Measurements from ENCODE around the gene NDUFB7.
"Not testable (repeated sequence)": the region's sequence is repeated elsewhere in the genome, so short reads cannot be mapped to it uniquely, and the experiment has no call there.

Gene NDUFB7

DNA sequence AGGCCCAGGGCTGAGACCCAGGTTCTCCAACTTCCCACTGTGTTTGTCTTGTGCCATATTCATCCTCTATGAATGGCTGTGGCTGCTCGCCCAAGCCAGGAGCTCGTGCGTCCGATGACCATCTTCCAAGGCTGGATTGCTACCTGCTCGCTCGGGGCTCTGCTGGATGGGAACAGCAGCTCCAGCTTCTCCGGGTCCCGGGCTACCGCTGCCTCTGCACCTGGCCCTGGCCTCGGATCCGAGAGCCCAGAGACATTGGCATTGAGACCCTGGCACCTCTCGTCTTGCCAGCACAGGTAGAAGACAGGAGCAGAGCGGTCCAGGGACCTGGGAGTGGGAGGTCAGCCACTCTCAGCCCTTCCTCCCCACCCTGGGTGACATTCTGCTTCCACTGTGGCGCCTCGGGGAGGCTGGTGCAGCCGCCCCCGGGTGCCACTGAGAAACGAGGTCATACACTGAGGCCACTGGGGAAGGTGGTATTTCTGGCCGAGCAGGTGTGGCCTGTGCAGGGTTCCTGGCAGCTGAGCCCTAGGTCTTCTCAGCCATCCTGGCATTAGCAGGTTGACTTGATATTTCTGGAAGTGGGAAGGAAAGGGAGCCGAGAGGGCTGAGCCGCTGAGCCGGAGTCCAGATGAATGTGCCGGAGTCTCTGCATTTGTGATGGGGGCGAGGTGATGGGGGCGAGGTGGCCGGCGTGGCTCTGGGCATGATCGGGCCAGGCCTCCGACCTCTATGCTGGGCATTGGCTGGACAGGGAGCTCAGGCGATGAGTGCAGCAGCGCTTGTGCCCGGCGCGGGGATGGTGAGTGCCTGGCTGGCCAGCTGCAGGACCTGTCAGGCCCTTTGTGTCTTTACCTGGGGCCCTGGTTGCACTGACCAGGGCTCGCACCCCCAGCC lies 18.6 kb downstream of the NDUFB7 start:
- FAIRE-seq = no peak

DNA sequence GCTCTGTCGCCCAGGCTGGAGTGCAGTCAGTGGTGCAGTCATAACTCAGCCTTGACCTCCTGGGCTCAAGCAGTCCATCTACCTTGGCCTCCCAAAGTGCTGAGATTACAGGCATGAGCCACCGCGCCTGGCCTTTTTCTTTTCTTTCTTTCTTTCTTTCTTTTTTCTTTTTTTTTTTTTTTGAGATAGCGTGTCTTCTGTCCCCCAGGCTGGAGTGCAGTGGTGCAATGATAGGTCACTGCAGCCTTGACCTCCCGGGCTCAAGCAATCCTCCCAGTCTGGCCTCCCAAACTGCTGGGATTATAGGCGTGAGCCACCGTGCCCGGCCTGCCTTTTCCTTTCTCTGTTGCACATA lies 19.9 kb downstream of the NDUFB7 start:
- not testable (repeated sequence) for FAIRE-seq

GRCh38 chr19:14551134-14552005 lies 20.5 kb downstream of the NDUFB7 start:
- FAIRE-seq = not testable (repeated sequence)

DNA sequence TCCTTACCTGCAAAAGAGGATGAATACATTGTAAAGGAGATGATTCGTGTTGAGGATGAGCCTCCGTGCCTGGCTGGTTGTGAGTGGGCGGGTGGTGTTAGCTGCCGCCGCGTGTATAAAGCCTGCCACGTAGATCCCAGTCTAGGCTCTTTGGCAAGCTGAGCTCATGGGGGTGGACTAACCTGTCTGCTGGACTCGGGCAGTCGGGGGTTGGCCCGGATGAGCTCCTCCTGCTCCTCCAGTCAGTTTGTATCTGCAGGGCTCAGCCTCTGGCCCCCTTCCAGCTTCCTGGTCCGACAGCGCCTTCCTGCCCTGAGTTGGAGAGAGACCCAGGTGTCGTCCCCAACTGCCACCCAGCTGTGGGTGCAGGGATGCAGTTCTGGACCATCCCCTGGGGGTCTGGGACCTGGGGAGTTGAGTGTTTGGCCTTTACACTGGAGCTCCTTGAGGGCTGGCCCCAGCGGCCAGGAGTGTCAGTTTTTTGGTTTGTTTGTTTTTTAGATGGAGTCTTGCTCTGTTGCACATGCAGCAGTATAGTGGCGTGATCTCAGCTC lies 21.6 kb downstream of the NDUFB7 start:
- no peak for FAIRE-seq

GRCh38 chr19:14545716-14546082 lies 26.2 kb downstream of the NDUFB7 start:
- no peak for FAIRE-seq

DNA sequence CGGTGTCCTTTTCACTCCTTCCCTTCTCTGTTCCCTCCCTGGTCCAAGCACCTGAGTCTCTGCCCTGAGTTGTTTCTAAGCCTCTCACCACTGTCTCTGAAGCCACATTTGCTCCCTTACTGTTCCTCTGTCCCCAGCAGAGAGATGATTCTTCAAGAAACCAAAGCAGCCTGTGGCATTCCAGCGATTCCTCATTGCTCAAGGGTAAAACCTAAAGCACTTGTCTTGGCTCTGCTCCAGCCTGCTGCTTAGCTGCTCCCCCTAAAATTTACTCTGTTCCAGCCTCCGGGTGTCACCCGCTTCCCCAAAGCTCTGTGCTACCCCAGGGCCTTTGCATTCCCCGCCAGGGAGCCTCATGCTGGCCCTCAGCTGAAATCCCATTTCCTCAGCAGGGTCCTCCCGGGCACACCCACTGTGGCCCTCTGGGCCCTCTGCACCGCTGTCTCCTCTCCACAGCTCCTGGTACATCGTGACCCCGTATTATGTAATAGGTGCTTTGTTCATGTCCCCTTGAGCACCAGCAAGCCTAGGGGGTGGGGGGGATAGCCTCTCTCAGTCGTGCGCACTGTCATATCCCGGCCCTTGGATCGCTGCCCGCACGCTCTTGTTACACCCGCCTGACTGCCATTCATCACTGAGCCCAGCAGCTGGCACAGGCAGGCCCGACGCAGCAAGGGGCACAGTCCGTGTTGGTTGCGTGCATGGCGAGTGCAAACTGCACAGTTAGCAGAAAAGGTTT lies 26.7 kb downstream of the NDUFB7 start:
- no peak for FAIRE-seq

DNA sequence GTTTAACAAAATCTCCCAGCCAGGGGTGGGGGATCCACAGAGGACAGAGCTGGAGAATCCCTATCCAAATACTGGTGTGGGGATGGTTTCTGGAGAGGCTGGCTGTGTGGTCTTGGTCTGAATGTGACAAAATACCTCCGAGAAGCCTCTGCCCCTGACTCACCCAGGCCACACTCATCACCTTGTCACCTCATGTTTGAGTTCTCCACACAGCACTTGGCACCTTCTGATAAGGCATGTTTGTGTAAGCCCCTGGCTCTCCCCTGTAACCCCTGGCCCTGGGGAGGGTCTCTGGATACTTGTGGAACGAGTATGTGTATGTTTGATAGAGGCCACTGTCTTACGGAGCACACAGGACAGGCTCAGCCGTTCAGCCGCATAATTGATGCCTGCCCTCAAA lies 27.8 kb downstream of the NDUFB7 start:
- no peak for FAIRE-seq

DNA sequence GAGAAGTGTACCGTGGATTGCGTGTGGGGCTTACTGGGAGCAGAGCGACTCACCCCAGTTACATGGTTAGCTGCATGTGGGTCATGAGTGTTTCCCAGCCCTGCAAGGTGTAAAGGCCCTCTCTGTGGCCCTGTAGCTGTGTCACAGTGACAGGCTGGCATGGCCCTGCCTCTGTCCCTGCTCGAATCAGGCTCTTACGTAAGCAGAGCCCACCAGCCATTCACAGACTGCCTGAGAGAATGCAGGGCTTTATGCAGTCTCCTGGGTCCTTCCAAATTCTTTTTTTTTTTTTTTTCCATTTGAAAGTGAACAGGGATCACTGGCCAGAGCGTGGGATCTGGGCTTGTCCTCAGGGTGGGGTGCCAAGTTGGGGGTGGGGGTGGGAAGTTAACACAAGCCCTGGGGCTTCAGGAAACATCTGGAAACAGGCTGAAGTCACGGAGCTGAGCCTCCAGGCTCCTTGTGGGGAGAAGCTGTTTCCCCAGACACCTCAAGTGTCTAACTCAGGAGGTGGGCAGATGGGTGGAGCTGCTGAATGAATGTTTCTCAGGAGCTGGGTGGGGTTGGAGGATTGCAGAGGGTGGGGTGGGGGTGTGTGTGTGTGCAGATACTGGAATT lies 29.0 kb downstream of the NDUFB7 start:
- FAIRE-seq = no peak

DNA sequence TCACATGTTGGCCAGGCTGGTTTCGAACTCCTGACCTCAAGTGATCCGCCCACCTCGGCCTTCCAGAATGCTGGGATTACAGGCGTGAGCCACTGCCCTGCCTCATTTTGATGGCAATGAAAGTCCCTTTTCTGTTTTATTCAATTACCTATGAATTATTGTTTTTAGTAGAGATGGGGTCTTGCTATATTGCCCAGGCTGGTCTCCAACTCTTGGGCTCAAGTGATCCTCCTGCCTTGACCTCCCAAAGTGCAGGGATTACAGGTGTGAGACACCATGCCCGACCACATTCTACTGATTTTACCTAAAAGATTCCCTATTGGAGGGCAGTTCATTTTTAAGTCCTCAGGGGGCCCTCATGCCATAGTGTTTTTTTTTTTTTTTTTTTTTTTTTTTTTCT lies 29.9 kb downstream of the NDUFB7 start:
- not testable (repeated sequence) for FAIRE-seq

- FAIRE-seq = no peak
These were observed 30.9 kb downstream of the NDUFB7 start for GRCh38 chr19:14540741-14541525.

GRCh38 chr19:14536926-14537692 lies 34.8 kb downstream of the NDUFB7 start:
- no peak for FAIRE-seq

- no peak for FAIRE-seq
These were observed 38.4 kb downstream of the NDUFB7 start for GRCh38 chr19:14533450-14533849.

DNA sequence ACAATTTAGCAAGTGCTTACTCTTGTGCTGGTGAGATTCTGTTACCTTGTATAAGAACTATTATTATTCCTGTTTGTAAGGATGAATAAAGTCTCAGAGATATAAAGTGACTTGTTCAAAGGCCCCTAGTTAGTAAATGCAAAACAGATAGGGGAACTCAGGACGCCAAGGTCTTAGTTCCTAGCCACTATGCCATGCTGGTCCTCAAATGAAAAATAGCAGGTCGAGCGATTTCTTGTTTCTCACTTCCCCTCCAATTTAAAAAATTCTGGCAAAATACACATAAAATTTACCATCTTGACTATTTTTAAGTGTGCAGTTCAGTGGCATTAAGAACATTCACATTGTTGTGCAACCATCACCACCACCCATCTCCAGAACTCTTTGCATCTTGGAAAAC lies 41.4 kb downstream of the NDUFB7 start:
- no peak for FAIRE-seq

DNA sequence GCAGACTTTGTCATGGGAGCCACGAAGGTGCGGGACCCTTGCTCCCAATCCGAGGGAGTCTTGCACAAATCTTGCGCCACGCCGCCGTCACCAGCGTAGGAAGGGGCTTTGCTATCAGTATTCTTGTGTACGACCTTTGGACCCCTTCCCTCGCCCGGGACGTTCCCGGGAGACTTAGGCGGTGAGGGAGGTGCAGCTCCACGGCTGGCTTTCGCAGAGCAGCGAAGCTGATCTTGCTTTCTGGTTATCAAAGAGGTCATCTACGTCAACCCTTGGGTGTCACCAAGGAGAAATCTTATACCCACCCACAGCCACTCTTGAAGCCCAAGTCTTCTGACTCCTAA lies 41.9 kb downstream of the NDUFB7 start:
- FAIRE-seq = no peak

DNA sequence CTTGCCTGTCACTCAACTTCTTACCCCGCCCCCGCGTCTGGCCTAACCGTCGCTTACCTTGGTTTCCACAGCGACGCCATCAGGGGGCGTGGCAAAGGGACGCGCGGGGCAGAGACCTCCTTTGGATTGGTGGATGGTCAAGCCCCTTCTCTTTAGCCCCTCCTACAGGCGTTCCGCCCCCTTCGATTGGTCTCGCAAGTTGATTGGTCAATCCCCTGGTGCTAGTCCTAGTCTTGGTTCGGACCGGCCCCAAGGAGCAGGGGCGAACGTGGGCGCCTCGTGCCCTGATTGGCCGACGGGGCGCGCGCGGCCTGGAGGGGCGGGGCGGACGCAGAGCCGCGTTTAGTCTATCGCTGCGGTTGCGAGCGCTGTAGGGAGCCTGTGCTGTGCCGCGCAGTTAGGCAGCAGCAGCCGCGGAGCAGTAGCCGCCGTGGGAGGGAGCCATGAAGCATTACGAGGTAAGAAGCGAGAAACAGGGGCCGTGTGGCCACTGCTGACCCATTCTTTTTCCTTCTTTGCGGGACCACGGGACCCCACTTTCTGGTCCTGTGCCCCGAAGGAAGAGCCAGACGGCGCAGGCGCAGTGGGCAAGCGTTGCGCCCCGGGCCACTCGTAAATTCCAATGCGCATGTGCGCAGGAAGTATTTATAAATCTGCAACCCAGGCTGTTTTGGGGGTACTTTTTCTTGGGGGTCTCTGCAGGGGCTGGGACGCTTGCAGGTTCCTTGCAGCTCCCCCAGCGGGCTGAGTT lies 42.4 kb downstream of the NDUFB7 start, which contains the start of gene TECR:
Gene TECR (plus strand): TSS at position 341 of the 751 bp plus-strand sequence. CDS start 103 bp downstream, at position 444.
- peak; percentile 99 for FAIRE-seq

- FAIRE-seq = no peak
These were observed 43.2 kb downstream of the NDUFB7 start for GRCh38 chr19:14528419-14529253.

DNA sequence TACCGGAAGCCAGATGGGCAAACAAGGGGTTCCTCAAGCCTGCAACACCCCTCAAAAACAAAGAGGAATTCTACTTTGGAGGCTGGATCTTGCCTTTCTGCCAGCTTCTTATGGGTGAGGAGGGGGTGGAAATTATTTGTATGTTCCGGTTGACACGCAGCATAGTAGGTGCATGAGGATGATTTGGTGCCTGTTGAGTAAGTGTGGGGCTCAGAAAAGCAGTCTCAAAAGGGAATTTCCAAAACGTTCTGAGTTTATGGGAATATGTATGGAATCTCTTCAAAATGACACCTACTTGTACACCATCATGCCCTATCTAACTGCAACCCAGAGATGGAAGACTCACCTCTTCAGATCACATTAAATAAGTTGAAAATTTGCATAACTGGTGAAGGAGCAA lies 45.4 kb downstream of the NDUFB7 start:
- no peak for FAIRE-seq

- FAIRE-seq = no peak
These were observed 46.1 kb downstream of the NDUFB7 start for GRCh38 chr19:14525729-14526128.

DNA sequence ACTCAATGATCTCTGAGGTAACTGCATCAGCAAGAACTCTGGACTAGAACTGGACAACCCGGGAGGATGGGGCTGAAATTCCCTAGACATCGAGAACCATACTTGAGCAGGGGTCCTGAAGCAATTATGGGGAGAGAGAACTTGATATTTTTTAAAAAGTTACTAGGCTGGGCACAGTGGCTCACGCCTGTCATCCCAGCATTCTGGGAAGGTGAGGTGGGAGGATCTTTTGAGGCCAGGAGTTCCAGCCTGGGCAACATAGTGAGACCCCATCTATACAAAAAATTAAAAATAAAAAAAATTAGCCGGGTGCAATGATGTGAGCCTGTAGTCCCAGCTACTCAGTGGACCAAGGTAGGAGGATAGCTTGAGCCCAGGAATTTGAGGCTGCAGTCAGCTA lies 51.3 kb downstream of the NDUFB7 start:
- no peak for FAIRE-seq
